ENCODE results near the gene FAM131A. TPM values are rescaled to one million over a fixed set of nuclear protein-coding genes. Genes with fewer than 3 reads are reported as not detected.

Gene FAM131A
- total and polyA plus RNA-seq, 9 of the 15 experiments (the other 6 are each of a cell fraction or from before 2014, with no cell fraction given): 0.48 to 11.1 (median 4.3) TPM

DNA sequence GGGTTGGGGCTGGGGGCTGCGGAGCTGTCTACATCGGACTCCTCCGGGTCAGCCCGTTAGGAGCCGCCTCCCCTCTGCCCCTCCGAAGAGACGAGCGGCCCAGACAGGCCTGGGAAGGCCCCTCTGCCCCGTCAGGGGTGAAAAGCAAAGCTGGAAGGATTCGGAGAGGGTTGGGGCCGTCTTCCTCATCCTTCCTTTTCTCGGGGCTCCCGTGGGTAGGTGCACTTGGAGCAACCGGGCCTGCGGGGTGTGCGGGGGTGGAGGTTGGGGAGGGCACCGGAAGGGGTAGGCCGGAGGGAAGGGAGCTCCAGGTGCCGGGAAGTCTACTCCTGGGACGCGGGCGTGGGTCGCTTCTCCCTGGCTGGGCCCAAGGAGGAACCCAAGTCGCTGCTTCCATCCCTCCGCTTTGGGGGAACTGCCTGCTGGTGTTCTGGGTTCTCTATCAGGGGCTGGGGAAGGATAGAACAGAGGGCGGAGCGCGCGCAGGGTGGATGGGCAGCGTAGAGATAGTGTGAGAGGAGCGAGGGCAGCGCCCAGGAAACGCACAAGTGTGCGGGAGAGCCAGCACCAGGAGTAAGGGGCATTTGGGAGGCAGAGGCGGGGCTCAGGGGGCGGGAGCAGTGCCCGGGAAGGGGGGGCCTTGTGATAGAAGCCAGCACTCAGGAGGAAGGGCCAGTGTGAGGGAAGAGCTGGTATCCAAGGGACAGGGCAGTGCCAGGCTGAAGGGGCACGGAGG is 24.7 kb downstream of the FAM131A start (continued):
- TF ChIP-seq TOE1 (IDR thresholded peaks at IDR 0.05; ENCODE audit: borderline replicate concordance) (peak; percentile 49; the same call in 1 of the 2 replicates), TOE1 (CRISPR knock-in tag; IDR thresholded peaks at IDR 0.05; ENCODE audit: borderline replicate concordance, low read depth) (no peak), ZNF175 (CRISPR knock-in tag; IDR thresholded peaks at IDR 0.05; ENCODE audit: low read depth) (peak; percentile 10; the same call in 1 of the 2 replicates), SPI1 (IDR thresholded peaks at IDR 0.05; ENCODE audit: borderline replicate concordance, low read depth, low read length) (peak; percentile 11; the same call in 1 of the 2 replicates), CHD4 (IDR thresholded peaks at IDR 0.05; ENCODE audit: insufficient read depth, insufficient replicate concordance, low read depth, low read length, poor library complexity, severe bottlenecking) (no peak), SMAD4 (CRISPR knock-in tag; conservative IDR thresholded peaks at IDR 0.05) (no peak), ZSCAN29 (IDR thresholded peaks at IDR 0.05) (no peak), MEIS2 (IDR thresholded peaks at IDR 0.05; ENCODE audit: partially characterized antibody) (no peak), ZBTB8A (IDR thresholded peaks at IDR 0.05; ENCODE audit: partially characterized antibody) (no peak), CCAR2 (IDR thresholded peaks at IDR 0.05; ENCODE audit: low read depth, low read length) (no peak), ZNF41 (CRISPR knock-in tag; conservative IDR thresholded peaks at IDR 0.05) (no peak)
- TF ChIP-seq, protein P1, sequence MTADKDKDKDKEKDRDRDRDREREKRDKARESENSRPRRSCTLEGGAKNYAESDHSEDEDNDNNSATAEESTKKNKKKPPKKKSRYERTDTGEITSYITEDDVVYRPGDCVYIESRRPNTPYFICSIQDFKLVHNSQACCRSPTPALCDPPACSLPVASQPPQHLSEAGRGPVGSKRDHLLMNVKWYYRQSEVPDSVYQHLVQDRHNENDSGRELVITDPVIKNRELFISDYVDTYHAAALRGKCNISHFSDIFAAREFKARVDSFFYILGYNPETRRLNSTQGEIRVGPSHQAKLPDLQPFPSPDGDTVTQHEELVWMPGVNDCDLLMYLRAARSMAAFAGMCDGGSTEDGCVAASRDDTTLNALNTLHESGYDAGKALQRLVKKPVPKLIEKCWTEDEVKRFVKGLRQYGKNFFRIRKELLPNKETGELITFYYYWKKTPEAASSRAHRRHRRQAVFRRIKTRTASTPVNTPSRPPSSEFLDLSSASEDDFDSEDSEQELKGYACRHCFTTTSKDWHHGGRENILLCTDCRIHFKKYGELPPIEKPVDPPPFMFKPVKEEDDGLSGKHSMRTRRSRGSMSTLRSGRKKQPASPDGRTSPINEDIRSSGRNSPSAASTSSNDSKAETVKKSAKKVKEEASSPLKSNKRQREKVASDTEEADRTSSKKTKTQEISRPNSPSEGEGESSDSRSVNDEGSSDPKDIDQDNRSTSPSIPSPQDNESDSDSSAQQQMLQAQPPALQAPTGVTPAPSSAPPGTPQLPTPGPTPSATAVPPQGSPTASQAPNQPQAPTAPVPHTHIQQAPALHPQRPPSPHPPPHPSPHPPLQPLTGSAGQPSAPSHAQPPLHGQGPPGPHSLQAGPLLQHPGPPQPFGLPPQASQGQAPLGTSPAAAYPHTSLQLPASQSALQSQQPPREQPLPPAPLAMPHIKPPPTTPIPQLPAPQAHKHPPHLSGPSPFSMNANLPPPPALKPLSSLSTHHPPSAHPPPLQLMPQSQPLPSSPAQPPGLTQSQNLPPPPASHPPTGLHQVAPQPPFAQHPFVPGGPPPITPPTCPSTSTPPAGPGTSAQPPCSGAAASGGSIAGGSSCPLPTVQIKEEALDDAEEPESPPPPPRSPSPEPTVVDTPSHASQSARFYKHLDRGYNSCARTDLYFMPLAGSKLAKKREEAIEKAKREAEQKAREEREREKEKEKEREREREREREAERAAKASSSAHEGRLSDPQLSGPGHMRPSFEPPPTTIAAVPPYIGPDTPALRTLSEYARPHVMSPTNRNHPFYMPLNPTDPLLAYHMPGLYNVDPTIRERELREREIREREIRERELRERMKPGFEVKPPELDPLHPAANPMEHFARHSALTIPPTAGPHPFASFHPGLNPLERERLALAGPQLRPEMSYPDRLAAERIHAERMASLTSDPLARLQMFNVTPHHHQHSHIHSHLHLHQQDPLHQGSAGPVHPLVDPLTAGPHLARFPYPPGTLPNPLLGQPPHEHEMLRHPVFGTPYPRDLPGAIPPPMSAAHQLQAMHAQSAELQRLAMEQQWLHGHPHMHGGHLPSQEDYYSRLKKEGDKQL (CRISPR knock-in tag; IDR thresholded peaks at IDR 0.05; ENCODE audit: borderline replicate concordance): 0 out of 2 replicates have a peak, but pooled peaks have one; percentile 58
- TF ChIP-seq, protein P2, sequence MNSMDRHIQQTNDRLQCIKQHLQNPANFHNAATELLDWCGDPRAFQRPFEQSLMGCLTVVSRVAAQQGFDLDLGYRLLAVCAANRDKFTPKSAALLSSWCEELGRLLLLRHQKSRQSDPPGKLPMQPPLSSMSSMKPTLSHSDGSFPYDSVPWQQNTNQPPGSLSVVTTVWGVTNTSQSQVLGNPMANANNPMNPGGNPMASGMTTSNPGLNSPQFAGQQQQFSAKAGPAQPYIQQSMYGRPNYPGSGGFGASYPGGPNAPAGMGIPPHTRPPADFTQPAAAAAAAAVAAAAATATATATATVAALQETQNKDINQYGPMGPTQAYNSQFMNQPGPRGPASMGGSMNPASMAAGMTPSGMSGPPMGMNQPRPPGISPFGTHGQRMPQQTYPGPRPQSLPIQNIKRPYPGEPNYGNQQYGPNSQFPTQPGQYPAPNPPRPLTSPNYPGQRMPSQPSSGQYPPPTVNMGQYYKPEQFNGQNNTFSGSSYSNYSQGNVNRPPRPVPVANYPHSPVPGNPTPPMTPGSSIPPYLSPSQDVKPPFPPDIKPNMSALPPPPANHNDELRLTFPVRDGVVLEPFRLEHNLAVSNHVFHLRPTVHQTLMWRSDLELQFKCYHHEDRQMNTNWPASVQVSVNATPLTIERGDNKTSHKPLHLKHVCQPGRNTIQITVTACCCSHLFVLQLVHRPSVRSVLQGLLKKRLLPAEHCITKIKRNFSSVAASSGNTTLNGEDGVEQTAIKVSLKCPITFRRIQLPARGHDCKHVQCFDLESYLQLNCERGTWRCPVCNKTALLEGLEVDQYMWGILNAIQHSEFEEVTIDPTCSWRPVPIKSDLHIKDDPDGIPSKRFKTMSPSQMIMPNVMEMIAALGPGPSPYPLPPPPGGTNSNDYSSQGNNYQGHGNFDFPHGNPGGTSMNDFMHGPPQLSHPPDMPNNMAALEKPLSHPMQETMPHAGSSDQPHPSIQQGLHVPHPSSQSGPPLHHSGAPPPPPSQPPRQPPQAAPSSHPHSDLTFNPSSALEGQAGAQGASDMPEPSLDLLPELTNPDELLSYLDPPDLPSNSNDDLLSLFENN (IDR thresholded peaks at IDR 0.05; ENCODE audit: low read depth in 2 of 2, low read length in 2 of 2): no peak
- TF ChIP-seq, protein P3, sequence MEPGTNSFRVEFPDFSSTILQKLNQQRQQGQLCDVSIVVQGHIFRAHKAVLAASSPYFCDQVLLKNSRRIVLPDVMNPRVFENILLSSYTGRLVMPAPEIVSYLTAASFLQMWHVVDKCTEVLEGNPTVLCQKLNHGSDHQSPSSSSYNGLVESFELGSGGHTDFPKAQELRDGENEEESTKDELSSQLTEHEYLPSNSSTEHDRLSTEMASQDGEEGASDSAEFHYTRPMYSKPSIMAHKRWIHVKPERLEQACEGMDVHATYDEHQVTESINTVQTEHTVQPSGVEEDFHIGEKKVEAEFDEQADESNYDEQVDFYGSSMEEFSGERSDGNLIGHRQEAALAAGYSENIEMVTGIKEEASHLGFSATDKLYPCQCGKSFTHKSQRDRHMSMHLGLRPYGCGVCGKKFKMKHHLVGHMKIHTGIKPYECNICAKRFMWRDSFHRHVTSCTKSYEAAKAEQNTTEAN (CRISPR knock-in tag; IDR thresholded peaks at IDR 0.05): no peak
- TF ChIP-seq, protein P4, sequence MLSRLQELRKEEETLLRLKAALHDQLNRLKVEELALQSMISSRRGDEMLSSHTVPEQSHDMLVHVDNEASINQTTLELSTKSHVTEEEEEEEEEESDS (CRISPR knock-in tag; IDR thresholded peaks at IDR 0.05): no peak
